ENCODE results near the gene PRPF31. TPM values are rescaled to one million over a fixed set of nuclear protein-coding genes. Genes with fewer than 3 reads are reported as not detected.

Gene PRPF31
- total and polyA plus RNA-seq, 3 donors from 2014 or later: 56.4 to 66.6 (median 60.1) TPM

DNA sequence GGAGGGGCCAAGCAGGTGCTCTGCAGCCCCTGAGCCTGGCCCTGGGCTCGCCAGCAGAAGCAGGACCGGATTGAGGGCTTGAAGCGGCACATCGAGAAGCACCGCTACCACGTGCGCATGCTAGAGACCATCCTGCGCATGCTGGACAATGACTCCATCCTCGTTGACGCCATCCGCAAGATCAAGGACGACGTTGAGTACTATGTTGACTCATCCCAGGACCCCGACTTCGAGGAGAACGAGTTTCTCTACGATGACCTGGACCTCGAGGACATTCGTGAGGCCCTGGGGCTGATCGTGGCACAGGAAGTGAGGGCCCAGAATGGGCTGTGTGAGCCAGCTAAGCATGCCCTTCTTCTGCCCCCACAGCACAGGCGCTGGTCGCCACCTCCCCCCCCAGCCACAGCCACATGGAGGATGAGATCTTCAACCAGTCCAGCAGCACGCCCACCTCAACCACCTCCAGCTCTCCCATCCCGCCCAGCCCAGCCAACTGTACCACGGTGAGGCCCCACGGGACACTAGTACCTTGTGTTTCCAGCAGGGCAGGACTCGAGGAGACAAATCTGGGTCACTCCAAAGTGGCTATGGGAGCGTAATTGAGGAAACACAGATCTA, 30.1 kb downstream of the PRPF31 start:
- no peaks in the 10 kb centered on the region for H3K36me3 ChIP-seq (ENCODE audit: low read depth, missing control alignments)
- WGBS, 2 donors: 89 to 92% methylated on average over 14 to 28 of the region's 28 CpGs
- H3K27me3 ChIP-seq: no peaks in the 10 kb centered on the region
- H3K9me3 ChIP-seq: no peaks in the 10 kb centered on the region
- intact Hi-C loops (cut with DNase I; ENCODE audit: low total_unique reads): no loop called here
- no peak overlapping the region for H3K4me3 ChIP-seq
- DNase-seq: no peak
- TF ChIP-seq, protein P1, sequence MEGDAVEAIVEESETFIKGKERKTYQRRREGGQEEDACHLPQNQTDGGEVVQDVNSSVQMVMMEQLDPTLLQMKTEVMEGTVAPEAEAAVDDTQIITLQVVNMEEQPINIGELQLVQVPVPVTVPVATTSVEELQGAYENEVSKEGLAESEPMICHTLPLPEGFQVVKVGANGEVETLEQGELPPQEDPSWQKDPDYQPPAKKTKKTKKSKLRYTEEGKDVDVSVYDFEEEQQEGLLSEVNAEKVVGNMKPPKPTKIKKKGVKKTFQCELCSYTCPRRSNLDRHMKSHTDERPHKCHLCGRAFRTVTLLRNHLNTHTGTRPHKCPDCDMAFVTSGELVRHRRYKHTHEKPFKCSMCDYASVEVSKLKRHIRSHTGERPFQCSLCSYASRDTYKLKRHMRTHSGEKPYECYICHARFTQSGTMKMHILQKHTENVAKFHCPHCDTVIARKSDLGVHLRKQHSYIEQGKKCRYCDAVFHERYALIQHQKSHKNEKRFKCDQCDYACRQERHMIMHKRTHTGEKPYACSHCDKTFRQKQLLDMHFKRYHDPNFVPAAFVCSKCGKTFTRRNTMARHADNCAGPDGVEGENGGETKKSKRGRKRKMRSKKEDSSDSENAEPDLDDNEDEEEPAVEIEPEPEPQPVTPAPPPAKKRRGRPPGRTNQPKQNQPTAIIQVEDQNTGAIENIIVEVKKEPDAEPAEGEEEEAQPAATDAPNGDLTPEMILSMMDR (IDR thresholded peaks at IDR 0.05): no peak
- TF ChIP-seq POLR2A (IDR thresholded peaks at IDR 0.05): no peak
- no peaks in the 10 kb centered on the region for H3K4me1 ChIP-seq
- H3K27ac ChIP-seq: no peak overlapping the region

DNA sequence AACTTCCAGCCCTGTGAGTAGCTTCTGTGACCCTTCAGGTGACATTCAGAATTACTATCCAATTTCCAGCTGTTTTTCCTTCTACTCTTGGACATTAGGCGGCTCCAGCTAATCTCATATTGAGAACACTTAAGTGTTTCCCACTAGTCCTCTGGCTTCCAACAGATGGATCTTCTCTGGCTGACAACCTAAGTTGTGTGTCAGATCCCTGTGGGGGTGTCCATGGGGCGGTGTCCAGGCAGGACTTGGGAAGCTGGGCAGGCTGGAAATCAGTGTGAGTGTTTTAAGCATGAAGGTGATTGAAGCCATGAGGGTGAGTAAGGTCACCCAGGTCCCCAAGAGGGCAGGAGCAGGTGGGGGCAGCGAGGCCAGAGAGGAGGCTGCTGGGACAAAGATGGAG, 32.1 kb downstream of the PRPF31 start:
- no peaks in the 10 kb centered on the region for H3K36me3 ChIP-seq (ENCODE audit: low read depth, missing control alignments)
- no peak for DNase-seq

DNA sequence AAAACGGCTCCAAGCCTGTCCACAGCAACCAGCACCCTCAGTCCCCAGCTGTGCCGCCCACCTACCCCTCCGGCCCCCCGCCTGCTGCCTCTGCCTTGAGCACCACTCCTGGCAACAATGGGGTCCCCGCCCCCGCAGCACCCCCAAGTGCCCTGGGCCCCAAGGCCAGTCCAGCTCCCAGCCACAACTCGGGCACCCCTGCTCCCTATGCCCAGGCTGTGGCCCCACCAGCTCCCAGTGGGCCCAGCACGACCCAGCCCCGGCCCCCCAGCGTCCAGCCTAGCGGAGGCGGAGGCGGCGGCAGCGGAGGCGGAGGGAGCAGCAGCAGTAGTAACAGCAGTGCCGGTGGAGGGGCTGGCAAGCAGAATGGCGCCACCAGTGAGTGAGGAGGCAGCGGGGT, 32.6 kb downstream of the PRPF31 start:
- Histone ChIP-seq H3K9me3 (no peaks in the 10 kb centered on the region), H3K36me3 (ENCODE audit: low read depth, missing control alignments) (no peaks in the 10 kb centered on the region), H3K27ac (no peak overlapping the region), H3K4me1 (no peaks in the 10 kb centered on the region), H3K27me3 (no peaks in the 10 kb centered on the region), H3K4me3 (no peak overlapping the region)
- 69 to 87% methylated on average over 3 to 19 of the region's 19 CpGs for WGBS, 2 donors
- no peak for DNase-seq
- intact Hi-C loops (cut with DNase I; ENCODE audit: low total_unique reads): no loop called here
- TF ChIP-seq, protein P1 (IDR thresholded peaks at IDR 0.05): no peak
- no peak for TF ChIP-seq POLR2A (IDR thresholded peaks at IDR 0.05)

More for the DNA sequence above, 32.1 kb downstream of the PRPF31 start:
- Histone ChIP-seq H3K9me3 (no peaks in the 10 kb centered on the region), H3K4me3 (no peak overlapping the region), H3K4me1 (no peaks in the 10 kb centered on the region), H3K27ac (no peak overlapping the region), H3K27me3 (no peaks in the 10 kb centered on the region)
- TF ChIP-seq, protein P1 (IDR thresholded peaks at IDR 0.05): no peak
- TF ChIP-seq POLR2A (IDR thresholded peaks at IDR 0.05): no peak
- intact Hi-C loops (cut with DNase I; ENCODE audit: low total_unique reads): no loop called here
- WGBS, 2 donors: 54 to 56% methylated on average over 2 to 3 of the region's 3 CpGs

DNA sequence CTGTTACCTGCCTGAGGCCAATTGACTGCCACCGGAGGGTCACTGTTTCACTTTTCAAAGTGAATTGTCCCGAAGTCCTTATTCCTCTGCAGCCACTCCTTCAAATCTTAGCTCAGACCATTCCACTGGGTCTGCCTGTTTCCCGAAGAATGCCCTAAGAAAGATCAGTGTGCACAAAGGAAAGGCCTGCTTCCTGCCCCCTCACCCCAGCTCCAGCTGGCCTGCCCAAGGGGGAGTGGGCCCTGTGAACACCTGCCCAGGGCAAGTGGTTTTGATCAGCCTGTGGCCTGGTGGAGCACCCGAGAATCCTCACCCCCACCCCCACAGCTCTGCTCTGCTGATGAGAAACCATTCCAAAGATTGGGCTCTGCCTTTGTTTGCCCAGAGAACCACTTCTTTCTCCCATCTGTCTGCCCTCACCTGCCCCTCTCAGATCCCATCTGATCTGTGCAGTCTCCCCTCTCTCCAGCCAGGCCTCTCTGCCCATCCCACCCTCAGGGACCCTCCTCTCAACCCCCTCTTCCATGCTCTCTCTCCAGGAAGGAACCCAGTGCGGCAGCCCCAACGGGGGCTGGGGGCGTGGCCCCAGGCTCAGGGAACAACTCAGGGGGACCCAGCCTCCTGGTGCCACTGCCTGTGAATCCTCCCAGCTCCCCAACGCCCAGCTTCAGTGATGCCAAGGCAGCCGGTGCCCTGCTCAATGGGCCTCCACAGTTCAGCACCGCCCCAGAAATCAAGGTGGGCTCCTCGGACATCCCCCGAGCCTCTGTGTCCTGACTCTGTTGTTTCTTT, 33.7 kb downstream of the PRPF31 start:
- intact Hi-C loops (cut with DNase I; ENCODE audit: low total_unique reads): no loop called here
- DNase-seq: no peak
- Histone ChIP-seq H3K36me3 (ENCODE audit: low read depth, missing control alignments) (no peaks in the 10 kb centered on the region), H3K4me3 (no peak overlapping the region), H3K27ac (no peak overlapping the region), H3K27me3 (no peaks in the 10 kb centered on the region), H3K4me1 (no peaks in the 10 kb centered on the region), H3K9me3 (no peaks in the 10 kb centered on the region)
- no peak for TF ChIP-seq POLR2A (IDR thresholded peaks at IDR 0.05)
- TF ChIP-seq, protein P1 (IDR thresholded peaks at IDR 0.05): no peak
- WGBS, 2 donors: 85% methylated on average over 12 of the region's 12 CpGs
